ENCODE data around the gene CCDC9B. TPM values are rescaled to one million over a fixed set of nuclear protein-coding genes. Genes with fewer than 3 reads are reported as not detected.

The CCDC9B gene
- total RNA-seq, 4 donors from 2014 or later: 28.0 to 105 (median 66.7) TPM

DNA sequence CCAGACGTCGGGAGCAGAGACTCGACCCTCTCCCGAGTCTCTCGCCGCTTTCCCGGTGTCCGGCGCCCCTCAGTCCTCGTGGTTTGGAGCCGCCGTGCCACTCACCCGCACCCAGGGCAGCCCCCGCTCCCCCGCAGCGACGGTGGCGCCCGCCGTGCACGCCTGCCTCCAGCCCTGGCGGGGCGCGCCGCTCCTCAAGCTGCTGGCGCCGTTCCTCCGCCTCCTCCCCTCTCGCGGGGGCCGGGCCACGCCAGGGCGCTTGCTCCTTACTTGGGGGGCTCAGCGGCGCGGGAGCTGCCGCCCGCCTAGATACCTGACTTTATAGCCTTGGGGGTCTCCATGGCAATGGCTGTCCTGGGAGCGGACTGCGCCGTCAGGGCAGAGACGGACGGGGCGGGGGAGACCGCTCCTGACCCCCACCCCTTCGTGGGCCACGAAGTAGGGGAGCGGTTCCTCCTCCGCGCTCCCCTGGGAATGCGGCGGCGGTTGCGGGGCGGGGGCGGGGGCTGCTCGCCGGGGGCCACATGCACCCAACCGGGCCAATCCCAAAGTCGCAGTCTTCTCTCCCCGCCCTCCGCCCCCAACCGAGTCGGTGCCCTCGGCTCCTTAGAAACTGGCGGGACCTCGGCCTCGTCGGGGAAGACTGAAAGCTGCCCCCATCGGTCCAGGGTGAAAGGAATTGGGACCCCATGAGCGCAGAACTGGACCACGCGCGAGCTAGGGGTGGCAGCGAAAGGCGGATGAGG is 57.7 kb downstream of the CCDC9B start, which contains the start of gene ANKRD63:
Gene ANKRD63 (minus strand): TSS at position 196 of the 746 bp plus-strand sequence. CDS start 478 bp downstream, outside the sequence.
- Histone ChIP-seq H3K4me3 (peak within 1 kb of the TSS; percentile 13 to 46), H3K4me1 (peaks cover 0 to 39% (median 20%) of the 10 kb centered on the region in 3 donors), H3K9me3 (no peaks in the 10 kb centered on the region), H3K27ac (no peak within 1 kb of the TSS), H3K36me3 (no peaks in the 10 kb centered on the region), H3K27me3 (peaks cover 71% of the 10 kb centered on the region)
- ATAC-seq: no peak
- no peak for TF ChIP-seq POLR2A (IDR thresholded peaks at IDR 0.05)
- no peak for TF ChIP-seq EP300 (IDR thresholded peaks at IDR 0.05)
- TF ChIP-seq, protein P1, sequence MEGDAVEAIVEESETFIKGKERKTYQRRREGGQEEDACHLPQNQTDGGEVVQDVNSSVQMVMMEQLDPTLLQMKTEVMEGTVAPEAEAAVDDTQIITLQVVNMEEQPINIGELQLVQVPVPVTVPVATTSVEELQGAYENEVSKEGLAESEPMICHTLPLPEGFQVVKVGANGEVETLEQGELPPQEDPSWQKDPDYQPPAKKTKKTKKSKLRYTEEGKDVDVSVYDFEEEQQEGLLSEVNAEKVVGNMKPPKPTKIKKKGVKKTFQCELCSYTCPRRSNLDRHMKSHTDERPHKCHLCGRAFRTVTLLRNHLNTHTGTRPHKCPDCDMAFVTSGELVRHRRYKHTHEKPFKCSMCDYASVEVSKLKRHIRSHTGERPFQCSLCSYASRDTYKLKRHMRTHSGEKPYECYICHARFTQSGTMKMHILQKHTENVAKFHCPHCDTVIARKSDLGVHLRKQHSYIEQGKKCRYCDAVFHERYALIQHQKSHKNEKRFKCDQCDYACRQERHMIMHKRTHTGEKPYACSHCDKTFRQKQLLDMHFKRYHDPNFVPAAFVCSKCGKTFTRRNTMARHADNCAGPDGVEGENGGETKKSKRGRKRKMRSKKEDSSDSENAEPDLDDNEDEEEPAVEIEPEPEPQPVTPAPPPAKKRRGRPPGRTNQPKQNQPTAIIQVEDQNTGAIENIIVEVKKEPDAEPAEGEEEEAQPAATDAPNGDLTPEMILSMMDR (IDR thresholded peaks at IDR 0.05): no peak
- no peak for TF ChIP-seq POLR2AphosphoS5 (IDR thresholded peaks at IDR 0.05)
- WGBS, 2 donors (ENCODE audit: low coverage in 1 of 2): no CpG with 5 or more reads among the region's 76 CpGs

DNA sequence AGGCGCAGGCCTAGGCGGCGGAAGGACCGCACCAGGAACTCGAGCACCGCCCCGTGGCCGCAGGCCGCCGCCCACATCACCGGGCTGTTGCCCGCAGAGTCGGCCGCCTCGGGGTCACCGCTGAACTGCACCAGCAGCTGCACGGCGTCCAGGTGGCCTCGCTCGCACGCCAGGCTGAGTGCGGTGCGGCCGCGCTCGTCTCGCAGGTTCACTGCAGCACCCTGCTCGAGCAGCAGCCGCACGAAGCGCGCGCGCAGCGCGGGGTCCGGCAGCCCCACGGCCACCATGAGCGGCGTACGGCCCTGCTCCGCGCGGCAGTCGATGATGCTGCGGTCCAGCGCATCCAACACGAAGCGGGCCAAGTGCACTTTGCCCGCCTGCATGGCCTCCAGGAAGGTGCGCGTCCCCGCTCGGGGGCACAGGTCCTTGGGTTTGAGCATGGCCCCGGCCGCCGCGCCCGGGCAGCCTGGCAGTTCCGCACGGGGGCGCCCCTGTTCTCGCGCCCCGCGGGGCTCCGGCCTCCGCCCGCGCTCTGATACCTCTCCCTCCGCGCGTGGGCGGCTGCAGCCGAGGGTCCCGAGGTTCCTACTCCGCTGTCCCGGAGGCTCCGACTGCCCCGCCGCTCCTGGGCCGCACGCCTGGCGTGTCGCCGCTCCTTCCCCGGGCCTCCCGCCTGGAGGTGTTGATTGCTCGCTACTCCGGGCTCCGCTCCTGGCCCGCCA is 58.4 kb downstream of the CCDC9B start:
- no peaks in the 10 kb centered on the region for H3K36me3 ChIP-seq
- peaks cover 76% of the 10 kb centered on the region for H3K27me3 ChIP-seq
- TF ChIP-seq POLR2A (IDR thresholded peaks at IDR 0.05): no peak
- TF ChIP-seq EP300 (IDR thresholded peaks at IDR 0.05): no peak
- TF ChIP-seq, protein P1 (IDR thresholded peaks at IDR 0.05): peak in 3 of 4 experiments; percentile 3 to 52 (median 9)
- no peak overlapping the region for H3K27ac ChIP-seq
- ATAC-seq: peak; percentile 24
- H3K9me3 ChIP-seq: no peaks in the 10 kb centered on the region
- peaks cover 0 to 39% (median 20%) of the 10 kb centered on the region in 3 donors for H3K4me1 ChIP-seq
- H3K4me3 ChIP-seq: peak overlapping the region; percentile 13 to 46
- WGBS, 2 donors (ENCODE audit: low coverage in 1 of 2): no CpG with 5 or more reads among the region's 92 CpGs

DNA sequence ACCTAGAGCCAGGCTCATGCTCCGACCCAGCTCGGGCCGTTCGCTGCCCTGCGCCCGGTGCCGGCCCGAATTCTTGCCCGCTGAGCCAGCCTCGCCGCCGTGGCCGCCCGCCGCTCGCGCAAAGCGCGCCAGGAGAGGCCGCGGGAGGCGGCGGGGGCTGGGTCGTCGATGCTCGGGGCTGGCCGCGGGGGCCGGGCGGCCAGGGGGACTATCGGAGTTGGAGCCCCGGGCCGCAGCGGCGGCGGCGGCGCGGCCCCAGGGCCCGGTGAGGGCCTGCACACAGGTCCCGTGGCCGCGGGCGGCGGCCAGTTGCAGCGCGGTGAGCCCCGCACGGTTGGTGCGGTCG is 59.0 kb downstream of the CCDC9B start:
- Histone ChIP-seq H3K27me3 (peaks cover 73% of the 10 kb centered on the region), H3K4me1 (peaks cover 0 to 39% (median 20%) of the 10 kb centered on the region in 3 donors), H3K4me3 (peak overlapping the region in 1 of 2 donors; percentile 46), H3K9me3 (no peaks in the 10 kb centered on the region), H3K27ac (no peak overlapping the region), H3K36me3 (no peaks in the 10 kb centered on the region)
- ATAC-seq: peak; percentile 4
- WGBS, 2 donors (ENCODE audit: low coverage in 1 of 2): no CpG with 5 or more reads among the region's 51 CpGs
- TF ChIP-seq POLR2AphosphoS5 (IDR thresholded peaks at IDR 0.05): no peak
- TF ChIP-seq, protein P1 (IDR thresholded peaks at IDR 0.05): no peak
- TF ChIP-seq POLR2A (IDR thresholded peaks at IDR 0.05): no peak
- TF ChIP-seq EP300 (IDR thresholded peaks at IDR 0.05): no peak

Other genes with a start within 250 kb of the CCDC9B start
- gene BMF, start 232.1 kb downstream of the CCDC9B start, total RNA-seq: 1 to 10 TPM; 4.7 to 7.5 (median 6.0) TPM
- 1 to 10 TPM in 2 of 4 donors, under 1 TPM in 2; 0.13 to 2.4 (median 0.95) TPM for gene BUB1B, start 179.9 kb downstream of the CCDC9B start, total RNA-seq
- gene PAK6, start 101.9 kb downstream of the CCDC9B start, total RNA-seq: 1 to 10 TPM in 2 of 4 donors, under 1 TPM in 2; 0.94 to 4.6 (median 1.6) TPM
- gene ANKRD63, start 57.9 kb downstream of the CCDC9B start, total RNA-seq: 1 to 10 TPM in 1 of 4 donors, not detected in 3; 1.6 TPM
- 10 to 100 TPM in 2 of 4 donors, 1 to 10 TPM in 2; 1.5 to 13.5 (median 8.8) TPM for gene PLCB2, start 33.0 kb downstream of the CCDC9B start, total RNA-seq
- 10 to 100 TPM; 27.3 to 66.6 (median 37.5) TPM for gene INAFM2, start 17.2 kb downstream of the CCDC9B start, total RNA-seq
- gene PHGR1, start 10.1 kb upstream of the CCDC9B start, total RNA-seq: not detected
- gene DISP2, start 17.3 kb upstream of the CCDC9B start, total RNA-seq: under 1 TPM; 0.07 to 0.19 (median 0.15) TPM
- gene KNSTRN, start 41.8 kb upstream of the CCDC9B start, total RNA-seq: 10 to 100 TPM in 2 of 4 donors, 1 to 10 TPM in 2; 7.2 to 16.2 (median 9.9) TPM
- 10 to 100 TPM; 26.1 to 80.2 (median 50.1) TPM for gene IVD, start 64.9 kb upstream of the CCDC9B start, total RNA-seq
- 10 to 100 TPM; 19.0 to 26.2 (median 22.8) TPM for gene BAHD1, start 100.0 kb upstream of the CCDC9B start, total RNA-seq
- 10 to 100 TPM in 2 of 4 donors, 1 to 10 TPM in 2; 7.8 to 18.4 (median 11.7) TPM for gene CHST14, start 130.0 kb upstream of the CCDC9B start, total RNA-seq
- gene CCDC32, start 224.1 kb upstream of the CCDC9B start, total RNA-seq: 10 to 100 TPM; 16.2 to 45.8 (median 34.0) TPM
- gene RPUSD2, start 228.4 kb upstream of the CCDC9B start, total RNA-seq: 10 to 100 TPM in 1 of 4 donors, 1 to 10 TPM in 3; 7.2 to 11.6 (median 8.7) TPM

All from gastroesophageal sphincter (tissue), 4 donors.